HCT116 (cell line): ENCODE measurements around the gene GNB4. TPM values are rescaled to one million over a fixed set of nuclear protein-coding genes. Genes with fewer than 3 reads are reported as not detected.

Experiments
- ATAC-seq: fragments of 200-7000 bp; cut with Tn5 transposase; 2 replicates; pipeline ENCODE4 v1.9.1; 2020; ENCODE audit warnings: mild to moderate bottlenecking, moderate library complexity
- BruUV-seq: library from RNA; stranded (reverse); fragments of 400-500 nt; replicated peaks from 2 replicates; lab custom pipeline; 2021; lab: Mats Ljungman, UMichigan
- CTCF ChIA-PET: fragments of 300-600 bp; sonication (Branson Sonifier 250); formaldehyde crosslinking; loops from one replicate; lab custom pipeline; 2021; ENCODE audit warnings: antibody characterized with exemption; lab: Charles Lee
- POLR2A ChIA-PET: fragments of 300-600, 350-600 bp; sonication (Branson Sonifier 250); formaldehyde crosslinking; loops from one replicate; lab custom pipeline; 2021; ENCODE audit warnings: antibody characterized with exemption; lab: Charles Lee
- RAD21 ChIA-PET, 2 experiments: fragments of 300-600 bp; sonication (Branson Sonifier 250); formaldehyde crosslinking; loops; one replicate each; lab custom pipeline; 2023; ENCODE audit warnings: low total read pairs in 2 of 2; ENCODE audit not compliant: uncharacterized antibody in 2 of 2, unreplicated experiment in 2 of 2, low non-redundant PET in 1 of 2; lab: Charles Lee
- DNase-seq: peaks from one replicate; pipeline ENCODE4 v3.0.0-alpha.2; 2010; ENCODE audit warnings: low read depth, low spot score
- H2AFZ ChIP-seq: fragments of 200-600 bp; shearing (Covaris generic), sonication (generic); 2 replicates; pipeline ENCODE4 v1.6.1; 2017; ENCODE audit warnings: low read depth, mixed run types, mixed read lengths, antibody characterized with exemption, low read length; ENCODE audit not compliant: poor library complexity, severe bottlenecking
- H3K27ac ChIP-seq: 2 replicates; pipeline ENCODE4 v1.5.1; 2012; ENCODE audit warnings: low read depth, low read length
- H3K27me3 ChIP-seq: fragments of 200-600 bp; sonication (generic); 2 replicates; pipeline ENCODE4 v1.6.1; 2016; ENCODE audit warnings: mixed run types, low read length, mixed read lengths; ENCODE audit not compliant: insufficient read depth
- H3K36me3 ChIP-seq, 2 experiments: fragments of 200-500 bp in 1 of 2; fragments of 200-600 bp in 1 of 2; sonication (Bioruptor generic) in 1 of 2; sonication (generic) in 1 of 2; 2 replicates each; pipeline versions ENCODE4 v1.5.1 to v1.6.1; 2014 to 2016; ENCODE audit warnings: low read length in 2 of 2, inconsistent platforms in 1 of 2, mixed read lengths in 1 of 2, mixed run types in 1 of 2; ENCODE audit not compliant: insufficient read depth in 2 of 2, control insufficient read depth in 1 of 2
- H3K4me1 ChIP-seq, 2 experiments: fragments of 200-600 bp in 1 of 2; sonication (generic) in 1 of 2; 2 replicates each; pipeline versions ENCODE4 v1.5.1 to v1.6.1; 2012 to 2017; ENCODE audit warnings: low read length in 2 of 2, inconsistent platforms in 1 of 2, mild to moderate bottlenecking in 1 of 2, mixed read lengths in 1 of 2, mixed run types in 1 of 2, moderate library complexity in 1 of 2; ENCODE audit not compliant: insufficient read depth in 2 of 2, control insufficient read depth in 1 of 2
- H3K4me2 ChIP-seq: fragments of 200-600 bp; sonication (generic); 2 replicates; pipeline ENCODE4 v1.6.1; 2017; ENCODE audit warnings: mixed run types, low read length, mixed read lengths
- H3K4me3 ChIP-seq, 2 experiments: fragments of 200-600 bp in 1 of 2; sonication (generic) in 1 of 2; replicated peaks in 1 of 2; 2 replicates each; pipeline ENCODE4 v1.5.1; 2011 to 2016; ENCODE audit warnings: low read length in 2 of 2, control low read depth in 1 of 2, low read depth in 1 of 2, mild to moderate bottlenecking in 1 of 2, mixed read lengths in 1 of 2, mixed run types in 1 of 2
- H3K79me2 ChIP-seq: fragments of 200-600 bp; sonication (generic); 2 replicates; pipeline ENCODE4 v1.6.1; 2017; ENCODE audit warnings: mild to moderate bottlenecking, mixed run types, low read length, moderate library complexity, mixed read lengths; ENCODE audit not compliant: insufficient read depth
- H3K9ac ChIP-seq: fragments of 200-600 bp; sonication (generic); 2 replicates; pipeline ENCODE4 v1.6.1; 2016; ENCODE audit warnings: low read length, mixed read lengths
- H3K9me2 ChIP-seq: fragments of 200-600 bp; sonication (generic), shearing (Covaris generic); 2 replicates; pipeline ENCODE4 v1.6.1; 2017; ENCODE audit warnings: mixed run types, mild to moderate bottlenecking, moderate library complexity; ENCODE audit not compliant: insufficient read depth
- H3K9me3 ChIP-seq, 2 experiments: fragments of 200-500 bp in 1 of 2; fragments of 200-600 bp in 1 of 2; sonication (Bioruptor generic) in 1 of 2; sonication (generic) in 1 of 2; 2 replicates each; pipeline ENCODE4 v1.6.1; 2014 to 2017; ENCODE audit warnings: low read length in 2 of 2, mixed read lengths in 2 of 2, inconsistent platforms in 1 of 2, low read depth in 1 of 2, mild to moderate bottlenecking in 1 of 2, mixed run types in 1 of 2, moderate library complexity in 1 of 2; ENCODE audit not compliant: control insufficient read depth in 1 of 2, insufficient read depth in 1 of 2
- H4K20me1 ChIP-seq: fragments of 200-600 bp; sonication (generic), shearing (Covaris generic); 2 replicates; pipeline ENCODE4 v1.6.1; 2017; ENCODE audit warnings: mixed run types, mild to moderate bottlenecking, moderate library complexity; ENCODE audit not compliant: insufficient read depth
- ATF3 ChIP-seq: IDR thresholded peaks from 2 replicates; pipeline ENCODE4 v1.6.1; 2012
- CEBPB ChIP-seq: IDR thresholded peaks from 2 replicates; pipeline ENCODE4 v1.6.1; 2012; ENCODE audit warnings: low read depth
- EGR1 ChIP-seq: IDR thresholded peaks from 2 replicates; pipeline ENCODE4 v1.6.1; 2012; ENCODE audit warnings: low read depth
- ELF1 ChIP-seq: IDR thresholded peaks from 2 replicates; pipeline ENCODE4 v1.6.1; 2012; ENCODE audit warnings: low read depth, borderline replicate concordance
- EZH2 ChIP-seq: fragments of 200-600 bp; sonication (generic); IDR thresholded peaks from 2 replicates; pipeline ENCODE4 v1.6.1; 2017; ENCODE audit warnings: antibody characterized with exemption, mixed run types
- EZH2phosphoT487 ChIP-seq: fragments of 200-600 bp; IDR thresholded peaks from 2 replicates; pipeline ENCODE4 v1.6.1; 2018; ENCODE audit warnings: antibody characterized with exemption, borderline replicate concordance
- FOSL1 ChIP-seq: IDR thresholded peaks from 2 replicates; pipeline ENCODE4 v1.6.1; 2012; ENCODE audit warnings: low read depth
- JUND ChIP-seq: IDR thresholded peaks from 2 replicates; pipeline ENCODE4 v1.6.1; 2012
- MAX ChIP-seq: IDR thresholded peaks from 2 replicates; pipeline ENCODE4 v1.6.1; 2012
- POLR2A ChIP-seq: IDR thresholded peaks from 2 replicates; pipeline ENCODE4 v1.7.0; 2011; ENCODE audit warnings: borderline replicate concordance; ENCODE audit not compliant: insufficient read depth, insufficient read length; ENCODE audit errors: extremely low read depth
- POLR2AphosphoS5 ChIP-seq: IDR thresholded peaks from 2 replicates; pipeline ENCODE4 v1.6.1; 2011; ENCODE audit warnings: mild to moderate bottlenecking, low read depth, low read length, moderate library complexity
- REST ChIP-seq: IDR thresholded peaks from 2 replicates; pipeline ENCODE4 v1.6.1; 2012; ENCODE audit warnings: low read depth
- SIN3A ChIP-seq: IDR thresholded peaks from 2 replicates; pipeline ENCODE4 v1.6.1; 2012; ENCODE audit warnings: low read depth
- SP1 ChIP-seq: IDR thresholded peaks from 2 replicates; pipeline ENCODE4 v1.6.1; 2012; ENCODE audit warnings: low read depth
- SRF ChIP-seq: IDR thresholded peaks from 2 replicates; pipeline ENCODE4 v1.6.1; 2012; ENCODE audit warnings: low read depth
- TCF7L2 ChIP-seq: IDR thresholded peaks from 2 replicates; pipeline ENCODE4 v1.7.0; 2011; ENCODE audit warnings: borderline replicate concordance, inconsistent platforms; ENCODE audit not compliant: insufficient read depth, insufficient read length; ENCODE audit errors: extremely low read depth
- YY1 ChIP-seq: IDR thresholded peaks from 2 replicates; pipeline ENCODE4 v1.6.1; 2011; ENCODE audit warnings: low read length, low read depth, moderate library complexity, mild to moderate bottlenecking; ENCODE audit not compliant: insufficient replicate concordance; ENCODE audit errors: extremely low read depth
- ZNF274 ChIP-seq: fragments of 200-500 bp; sonication (Bioruptor generic); IDR thresholded peaks from 2 replicates; pipeline ENCODE4 v1.6.1; 2014; ENCODE audit warnings: mild to moderate bottlenecking, low read depth, low read length, inconsistent platforms
- intact Hi-C: fragments of 100-400 bp; cut with micrococcal nuclease; formaldehyde crosslinking; loops from 2 replicates; pipeline ENCODE4 v1.10.0; 2022
- total RNA-seq: library from RNA; stranded (reverse); gene quantifications from one replicate; pipeline ENCODE4 v1.2.1, GENCODE V29; 2021; ENCODE audit not compliant: unreplicated experiment
- TF ChIP-seq, protein P1 (sequence below): IDR thresholded peaks from 2 replicates; pipeline ENCODE4 v1.6.1; 2011; ENCODE audit warnings: mild to moderate bottlenecking, low read length, moderate library complexity; ENCODE audit not compliant: insufficient replicate concordance; ENCODE audit errors: extremely low read depth

GNB4 gene
- total RNA-seq, 1 experiment from 2014 or later, result 0.10 TPM

- CTCF ChIA-PET, result no interaction called here
- Histone ChIP-seq H3K9me2 (no peaks in the 10 kb centered on the region), H3K4me1 (no peaks in the 10 kb centered on the region), H3K27ac (no peak overlapping the region), H3K79me2 (no peaks in the 10 kb centered on the region), H3K4me2 (no peak overlapping the region), H4K20me1 (no peaks in the 10 kb centered on the region), H3K9me3 (no peaks in the 10 kb centered on the region), H2AFZ (no peak overlapping the region), H3K4me3 (no peak overlapping the region), H3K27me3 (peaks cover 3% of the 10 kb centered on the region; the same call in 1 of the 2 replicates), H3K9ac (no peak overlapping the region), H3K36me3 (no peaks in the 10 kb centered on the region)
- RAD21 ChIA-PET, result no interaction called here
- no TSS peak for BruUV-seq
- TF ChIP-seq, protein P1, sequence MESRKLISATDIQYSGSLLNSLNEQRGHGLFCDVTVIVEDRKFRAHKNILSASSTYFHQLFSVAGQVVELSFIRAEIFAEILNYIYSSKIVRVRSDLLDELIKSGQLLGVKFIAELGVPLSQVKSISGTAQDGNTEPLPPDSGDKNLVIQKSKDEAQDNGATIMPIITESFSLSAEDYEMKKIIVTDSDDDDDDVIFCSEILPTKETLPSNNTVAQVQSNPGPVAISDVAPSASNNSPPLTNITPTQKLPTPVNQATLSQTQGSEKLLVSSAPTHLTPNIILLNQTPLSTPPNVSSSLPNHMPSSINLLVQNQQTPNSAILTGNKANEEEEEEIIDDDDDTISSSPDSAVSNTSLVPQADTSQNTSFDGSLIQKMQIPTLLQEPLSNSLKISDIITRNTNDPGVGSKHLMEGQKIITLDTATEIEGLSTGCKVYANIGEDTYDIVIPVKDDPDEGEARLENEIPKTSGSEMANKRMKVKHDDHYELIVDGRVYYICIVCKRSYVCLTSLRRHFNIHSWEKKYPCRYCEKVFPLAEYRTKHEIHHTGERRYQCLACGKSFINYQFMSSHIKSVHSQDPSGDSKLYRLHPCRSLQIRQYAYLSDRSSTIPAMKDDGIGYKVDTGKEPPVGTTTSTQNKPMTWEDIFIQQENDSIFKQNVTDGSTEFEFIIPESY, result no peak
- TF ChIP-seq EZH2phosphoT487 (no peak), POLR2AphosphoS5 (no peak), REST (no peak), EGR1 (no peak), ELF1 (no peak), YY1 (no peak), POLR2A (no peak), TCF7L2 (no peak), SIN3A (no peak), CEBPB (no peak), MAX (no peak), SP1 (no peak), JUND (no peak), SRF (no peak), FOSL1 (no peak), ATF3 (no peak), EZH2 (no peak), ZNF274 (no peak)
- intact Hi-C loops, result no loop called here
- DNase-seq (no peak), ATAC-seq (no peak)
- POLR2A ChIA-PET, result no interaction called here
Measured at GRCh38 chr3:179463319-179463718, 12.0 kb upstream of the GNB4 start.
